Panc1 (cell line): ENCODE results near the gene SECTM1. TPM values are rescaled to one million over a fixed set of nuclear protein-coding genes. Genes with fewer than 3 reads are reported as not detected.
A peak's percentile ranks its signal among the peaks of the same experiment; 100 is the strongest.

Experiments
- ATAC-seq: fragments of 200-7000 bp; cut with Tn5 transposase; 2 replicates; pipeline ENCODE4 v1.9.1; 2020; ENCODE audit warnings: mild to moderate bottlenecking, moderate library complexity
- BruUV-seq: library from RNA; stranded (reverse); fragments of 400-500 nt; replicated peaks from 2 replicates; lab custom pipeline; 2021; lab: Mats Ljungman, UMichigan
- CTCF ChIA-PET: fragments of 300-600 bp; sonication (Branson Sonifier 250); formaldehyde crosslinking; loops from one replicate; lab custom pipeline; 2022; ENCODE audit warnings: antibody characterized with exemption; lab: Charles Lee
- POLR2A ChIA-PET: fragments of 300-600 bp; sonication (Branson Sonifier 250); formaldehyde crosslinking; loops from one replicate; lab custom pipeline; 2022; ENCODE audit warnings: antibody characterized with exemption; lab: Charles Lee
- DNase-seq: peaks from one replicate; pipeline ENCODE4 v3.0.0-alpha.2; 2010; ENCODE audit warnings: low read depth, low spot score
- H3K27ac ChIP-seq: 2 replicates; pipeline ENCODE4 v1.5.1; 2011; ENCODE audit warnings: mild to moderate bottlenecking, low read length, inconsistent platforms
- H3K27me3 ChIP-seq: fragments of 200-500 bp; sonication (Bioruptor generic); 2 replicates; pipeline ENCODE4 v1.6.0; 2014; ENCODE audit warnings: low read length, inconsistent platforms; ENCODE audit not compliant: control insufficient read depth, insufficient read depth
- H3K36me3 ChIP-seq: fragments of 200-500 bp; sonication (Bioruptor generic); 2 replicates; pipeline ENCODE4 v1.5.1; 2014; ENCODE audit warnings: inconsistent platforms, mild to moderate bottlenecking, low read length, moderate library complexity; ENCODE audit not compliant: control insufficient read depth, insufficient read depth
- H3K4me1 ChIP-seq: 2 replicates; pipeline ENCODE4 v1.5.1; 2011; ENCODE audit warnings: inconsistent platforms, mild to moderate bottlenecking, low read length, moderate library complexity; ENCODE audit not compliant: control insufficient read depth, insufficient read depth
- H3K4me3 ChIP-seq, 2 experiments: 2 replicates each; pipeline ENCODE4 v1.5.1; 2011 to 2012; ENCODE audit warnings: low read depth in 2 of 2, low read length in 2 of 2, mild to moderate bottlenecking in 2 of 2, inconsistent platforms in 1 of 2, moderate library complexity in 1 of 2
- H3K9me3 ChIP-seq: fragments of 200-500 bp; sonication (Bioruptor generic); 2 replicates; pipeline ENCODE4 v1.5.1; 2014; ENCODE audit warnings: low read depth, mild to moderate bottlenecking, inconsistent platforms, low read length, moderate library complexity; ENCODE audit not compliant: control insufficient read depth, insufficient read depth
- POLR2AphosphoS5 ChIP-seq: IDR thresholded peaks from 2 replicates; pipeline ENCODE4 v1.6.1; 2012; ENCODE audit warnings: mild to moderate bottlenecking, low read depth, low read length, moderate library complexity
- SIN3A ChIP-seq: IDR thresholded peaks from 2 replicates; pipeline ENCODE4 v1.6.1; 2012; ENCODE audit warnings: low read depth, mild to moderate bottlenecking, low read length, moderate library complexity, borderline replicate concordance; ENCODE audit not compliant: insufficient read depth
- TCF7L2 ChIP-seq: IDR thresholded peaks from 2 replicates; pipeline ENCODE4 v1.6.1; 2011; ENCODE audit warnings: mild to moderate bottlenecking, low read depth, low read length, inconsistent platforms
- in situ Hi-C: cut with HindIII; loops from 2 replicates; pipeline ENCODE4 v1.10.0; 2016; ENCODE audit warnings: low sequenced_read_pairs, low pct_unique_long_range_greater_than_20kb
- intact Hi-C: fragments of 100-400 bp; cut with micrococcal nuclease; formaldehyde crosslinking; loops from one replicate; pipeline ENCODE4 v1.10.0; 2022; ENCODE audit not compliant: unreplicated experiment
- total RNA-seq: library from RNA; stranded (reverse); gene quantifications from one replicate; pipeline ENCODE4 v1.2.1, GENCODE V29; 2021; ENCODE audit not compliant: unreplicated experiment
- TF ChIP-seq, protein P1 (sequence below), 2 experiments: IDR thresholded peaks; 2 replicates each; pipeline ENCODE4 v1.6.1; 2011 to 2012; ENCODE audit warnings: low read depth in 2 of 2, control low read depth in 1 of 2, low read length in 1 of 2, mild to moderate bottlenecking in 1 of 2, moderate library complexity in 1 of 2; ENCODE audit not compliant: insufficient read depth in 1 of 2
- TF ChIP-seq, protein P2 (sequence below): fragments of 450-650 bp; IDR thresholded peaks from 2 replicates; pipeline ENCODE4 v1.5.1; 2017; ENCODE audit warnings: mild to moderate bottlenecking

Gene SECTM1
- total RNA-seq, 1 experiment from 2014 or later = 5.4 TPM

DNA sequence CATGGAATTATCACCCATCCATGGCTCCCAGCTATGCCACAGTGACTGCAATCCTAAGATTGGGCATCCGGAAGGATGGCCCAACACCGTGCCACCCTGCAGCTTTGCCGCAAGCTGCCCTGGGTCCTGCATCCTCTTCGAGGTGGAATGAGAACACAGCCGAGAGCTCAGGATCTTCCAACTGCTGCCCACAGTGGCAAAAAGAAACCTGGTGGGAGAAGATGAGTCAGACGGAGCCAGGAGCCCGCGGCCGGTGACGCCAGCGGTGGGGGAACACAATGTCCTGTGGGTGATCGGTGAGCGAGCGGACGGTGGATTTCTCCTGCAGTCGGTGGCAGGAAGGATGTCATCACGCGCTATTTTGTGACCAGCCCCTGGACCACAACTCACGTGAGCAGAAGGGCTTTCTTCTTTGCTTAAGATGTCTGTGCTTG is 36.3 kb downstream of the SECTM1 start:
- H3K36me3 ChIP-seq = no peaks in the 10 kb centered on the region; the same call in 1 of the 2 replicates
- H3K27me3 ChIP-seq = no peaks in the 10 kb centered on the region
- CTCF ChIA-PET = no interaction called here
- BruUV-seq = no TSS peak
- H3K4me1 ChIP-seq = peaks cover 79% of the 10 kb centered on the region
- H3K4me3 ChIP-seq = peak overlapping the region; percentile 43 to 67
- ATAC-seq (peak; percentile 1; the same call in 1 of the 2 replicates), DNase-seq (no peak)
- POLR2A ChIA-PET = no interaction called here
- intact Hi-C loops = loop anchor here (5.0 kb wide), 1 partner anchor 35 kb away; the partner anchor contains the start of gene SECTM1
- TF ChIP-seq, protein P1, sequence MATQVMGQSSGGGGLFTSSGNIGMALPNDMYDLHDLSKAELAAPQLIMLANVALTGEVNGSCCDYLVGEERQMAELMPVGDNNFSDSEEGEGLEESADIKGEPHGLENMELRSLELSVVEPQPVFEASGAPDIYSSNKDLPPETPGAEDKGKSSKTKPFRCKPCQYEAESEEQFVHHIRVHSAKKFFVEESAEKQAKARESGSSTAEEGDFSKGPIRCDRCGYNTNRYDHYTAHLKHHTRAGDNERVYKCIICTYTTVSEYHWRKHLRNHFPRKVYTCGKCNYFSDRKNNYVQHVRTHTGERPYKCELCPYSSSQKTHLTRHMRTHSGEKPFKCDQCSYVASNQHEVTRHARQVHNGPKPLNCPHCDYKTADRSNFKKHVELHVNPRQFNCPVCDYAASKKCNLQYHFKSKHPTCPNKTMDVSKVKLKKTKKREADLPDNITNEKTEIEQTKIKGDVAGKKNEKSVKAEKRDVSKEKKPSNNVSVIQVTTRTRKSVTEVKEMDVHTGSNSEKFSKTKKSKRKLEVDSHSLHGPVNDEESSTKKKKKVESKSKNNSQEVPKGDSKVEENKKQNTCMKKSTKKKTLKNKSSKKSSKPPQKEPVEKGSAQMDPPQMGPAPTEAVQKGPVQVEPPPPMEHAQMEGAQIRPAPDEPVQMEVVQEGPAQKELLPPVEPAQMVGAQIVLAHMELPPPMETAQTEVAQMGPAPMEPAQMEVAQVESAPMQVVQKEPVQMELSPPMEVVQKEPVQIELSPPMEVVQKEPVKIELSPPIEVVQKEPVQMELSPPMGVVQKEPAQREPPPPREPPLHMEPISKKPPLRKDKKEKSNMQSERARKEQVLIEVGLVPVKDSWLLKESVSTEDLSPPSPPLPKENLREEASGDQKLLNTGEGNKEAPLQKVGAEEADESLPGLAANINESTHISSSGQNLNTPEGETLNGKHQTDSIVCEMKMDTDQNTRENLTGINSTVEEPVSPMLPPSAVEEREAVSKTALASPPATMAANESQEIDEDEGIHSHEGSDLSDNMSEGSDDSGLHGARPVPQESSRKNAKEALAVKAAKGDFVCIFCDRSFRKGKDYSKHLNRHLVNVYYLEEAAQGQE (IDR thresholded peaks at IDR 0.05; ENCODE audit: insufficient read depth in 1 of 2, low read depth in 2 of 2, low read length in 1 of 2) = no peak
- TF ChIP-seq, protein P2, sequence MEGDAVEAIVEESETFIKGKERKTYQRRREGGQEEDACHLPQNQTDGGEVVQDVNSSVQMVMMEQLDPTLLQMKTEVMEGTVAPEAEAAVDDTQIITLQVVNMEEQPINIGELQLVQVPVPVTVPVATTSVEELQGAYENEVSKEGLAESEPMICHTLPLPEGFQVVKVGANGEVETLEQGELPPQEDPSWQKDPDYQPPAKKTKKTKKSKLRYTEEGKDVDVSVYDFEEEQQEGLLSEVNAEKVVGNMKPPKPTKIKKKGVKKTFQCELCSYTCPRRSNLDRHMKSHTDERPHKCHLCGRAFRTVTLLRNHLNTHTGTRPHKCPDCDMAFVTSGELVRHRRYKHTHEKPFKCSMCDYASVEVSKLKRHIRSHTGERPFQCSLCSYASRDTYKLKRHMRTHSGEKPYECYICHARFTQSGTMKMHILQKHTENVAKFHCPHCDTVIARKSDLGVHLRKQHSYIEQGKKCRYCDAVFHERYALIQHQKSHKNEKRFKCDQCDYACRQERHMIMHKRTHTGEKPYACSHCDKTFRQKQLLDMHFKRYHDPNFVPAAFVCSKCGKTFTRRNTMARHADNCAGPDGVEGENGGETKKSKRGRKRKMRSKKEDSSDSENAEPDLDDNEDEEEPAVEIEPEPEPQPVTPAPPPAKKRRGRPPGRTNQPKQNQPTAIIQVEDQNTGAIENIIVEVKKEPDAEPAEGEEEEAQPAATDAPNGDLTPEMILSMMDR = no peak
- TF ChIP-seq TCF7L2 = no peak
- TF ChIP-seq SIN3A = no peak
- no peak for TF ChIP-seq POLR2AphosphoS5
- in situ Hi-C loops = loop anchor here (10.0 kb wide), 1 partner anchor 48 kb away; no protein-coding TSS in a partner anchor
- peak overlapping the region; percentile 83 for H3K27ac ChIP-seq
- H3K9me3 ChIP-seq = no peaks in the 10 kb centered on the region

DNA sequence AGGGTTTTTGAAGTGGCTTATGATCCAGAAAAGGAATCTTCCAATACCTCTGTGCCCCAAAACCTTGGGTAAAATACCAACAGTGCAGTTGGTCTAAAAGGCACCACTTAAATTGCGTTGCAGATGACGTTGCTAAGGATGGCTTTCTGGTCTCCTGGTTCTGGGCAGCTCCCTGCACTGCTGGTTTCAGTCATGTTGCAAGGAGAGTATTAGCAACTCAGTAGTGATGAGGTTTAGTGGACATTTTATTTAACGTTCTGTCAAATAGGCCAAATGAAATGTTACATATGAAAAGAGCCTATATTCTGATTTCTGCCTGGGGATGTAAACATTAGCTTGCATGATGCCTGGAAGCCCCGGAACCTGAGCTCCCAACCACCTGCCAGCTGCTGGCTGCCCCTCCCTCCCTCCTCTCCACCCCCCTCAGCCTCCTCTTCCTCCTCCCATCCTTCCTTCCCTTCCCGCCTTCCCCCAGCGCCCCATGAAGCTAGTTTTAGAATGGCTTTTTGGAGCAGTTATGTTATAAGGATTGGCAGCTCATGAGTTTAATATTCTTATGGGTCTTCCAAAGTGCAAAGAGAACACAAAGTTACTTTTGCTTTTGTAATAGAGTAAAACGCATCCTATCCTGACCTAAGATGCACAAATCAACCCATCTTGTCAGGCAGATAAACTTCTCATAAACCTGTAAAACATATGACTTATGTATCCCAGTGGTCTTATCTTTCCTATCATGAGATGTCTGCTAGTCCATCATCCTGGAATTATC is 36.9 kb downstream of the SECTM1 start:
- CTCF ChIA-PET = interaction anchor here (1.1 kb wide), 1 partner anchor 21 kb away, joined by 3 read pairs; no protein-coding TSS in a partner anchor
- Histone ChIP-seq H3K9me3 (no peaks in the 10 kb centered on the region), H3K27ac (peak overlapping the region; percentile 83), H3K27me3 (no peaks in the 10 kb centered on the region), H3K36me3 (no peaks in the 10 kb centered on the region; the same call in 1 of the 2 replicates), H3K4me1 (peaks cover 77% of the 10 kb centered on the region), H3K4me3 (peak overlapping the region; percentile 43 to 67)
- no peak for ATAC-seq
- in situ Hi-C loops = loop anchor here (10.0 kb wide), 1 partner anchor 48 kb away; no protein-coding TSS in a partner anchor
- TF ChIP-seq, protein P1 (IDR thresholded peaks at IDR 0.05; ENCODE audit: insufficient read depth in 1 of 2, low read depth in 2 of 2, low read length in 1 of 2) = no peak
- TF ChIP-seq TCF7L2 (no peak), POLR2AphosphoS5 (no peak), SIN3A (no peak)
- TF ChIP-seq, protein P2 = no peak
- intact Hi-C loops = loop anchor here (5.0 kb wide), 1 partner anchor 36 kb away; the partner anchor contains the start of gene SECTM1
- no TSS peak for BruUV-seq
- DNase-seq = no peak
- POLR2A ChIA-PET = no interaction called here
